NCI-H2196 (cell line): ENCODE measurements around the gene FSTL4.
A peak's percentile ranks its signal among the peaks of the same experiment; 100 is the strongest.

Source experiments
- DNase-seq: peaks from one replicate; lab custom pipeline; 2025; ENCODE audit not compliant: unreplicated experiment; lab: John Stamatoyannopoulos, UW

Gene FSTL4

DNA sequence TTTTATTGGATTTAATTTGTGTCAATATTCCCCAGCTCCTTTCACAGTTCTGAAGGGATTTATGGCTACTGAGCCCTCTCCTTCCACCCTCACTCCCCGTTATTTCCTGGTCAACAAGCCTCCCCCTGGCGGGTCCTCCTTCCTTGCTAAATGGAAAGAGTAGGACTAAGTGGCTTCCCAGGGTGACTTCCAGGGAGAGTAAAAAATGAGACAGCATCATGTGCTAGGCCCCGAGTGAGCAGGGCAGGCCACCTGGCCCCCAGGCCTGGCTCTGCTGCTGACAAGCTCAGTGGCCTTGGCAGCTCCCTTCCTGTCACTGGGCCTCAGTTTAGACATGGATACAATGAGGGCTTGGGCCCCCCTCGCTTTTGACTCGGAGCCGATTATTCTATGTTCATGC, 359.3 kb downstream of the FSTL4 start:
- DNase-seq, result no peak

DNA sequence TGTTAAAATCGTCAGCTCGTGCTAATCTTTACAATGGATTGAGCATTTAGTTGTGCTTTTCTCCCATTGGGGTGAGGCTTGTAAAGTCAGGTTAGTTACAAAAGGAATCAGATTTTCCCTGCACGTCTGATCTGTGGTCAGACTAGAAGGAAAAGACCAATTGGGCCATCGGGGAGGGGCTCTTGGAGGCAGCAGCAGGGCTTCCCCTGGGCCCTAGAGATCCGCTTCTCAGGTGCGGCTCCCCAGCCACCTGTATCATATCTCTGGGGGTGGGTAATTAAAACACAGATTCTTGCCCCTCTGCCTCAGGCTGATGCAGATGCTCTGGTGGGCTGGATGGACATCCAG, 360.2 kb downstream of the FSTL4 start:
- peak; percentile 40 for DNase-seq

DNA sequence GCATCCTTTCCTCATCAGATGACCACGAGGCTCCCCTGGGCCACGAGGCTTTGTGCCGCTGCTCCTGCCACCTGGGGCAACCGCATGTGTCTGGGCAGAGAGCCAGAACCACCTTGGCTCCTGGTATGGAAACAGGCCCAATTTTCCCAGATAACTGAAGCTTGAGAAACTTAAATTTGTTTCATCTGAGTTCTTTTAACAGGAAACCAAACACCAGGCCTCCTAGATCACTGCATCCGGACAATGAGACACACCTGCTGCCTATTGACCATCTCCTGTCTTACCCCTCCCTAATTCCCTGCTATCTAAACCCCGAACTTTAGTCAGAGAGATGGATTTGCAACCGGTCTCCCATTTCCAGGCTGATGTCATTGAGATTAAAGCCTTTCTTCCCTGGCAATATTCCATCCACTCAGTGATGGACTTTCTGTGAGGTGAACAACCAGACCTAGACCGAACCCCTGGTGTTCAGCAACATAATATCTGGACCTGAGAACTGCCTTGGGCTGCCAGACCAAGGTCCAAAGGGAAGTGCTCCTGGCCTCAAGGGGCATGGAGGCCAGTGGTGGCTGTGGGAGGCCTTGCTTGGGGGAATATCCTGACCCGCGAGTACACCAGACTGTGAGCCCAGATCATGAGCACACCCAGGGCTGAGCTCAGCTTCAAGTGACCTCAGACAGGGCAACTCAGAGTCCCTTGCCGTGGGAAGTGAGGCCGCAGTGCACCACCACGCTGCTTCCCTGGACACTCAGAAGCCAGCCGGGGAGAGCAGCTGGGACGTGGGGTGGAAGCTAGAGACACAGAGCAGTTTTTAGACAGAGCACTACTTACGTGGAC, 360.8 kb downstream of the FSTL4 start:
- DNase-seq, result peak; percentile 94

DNA sequence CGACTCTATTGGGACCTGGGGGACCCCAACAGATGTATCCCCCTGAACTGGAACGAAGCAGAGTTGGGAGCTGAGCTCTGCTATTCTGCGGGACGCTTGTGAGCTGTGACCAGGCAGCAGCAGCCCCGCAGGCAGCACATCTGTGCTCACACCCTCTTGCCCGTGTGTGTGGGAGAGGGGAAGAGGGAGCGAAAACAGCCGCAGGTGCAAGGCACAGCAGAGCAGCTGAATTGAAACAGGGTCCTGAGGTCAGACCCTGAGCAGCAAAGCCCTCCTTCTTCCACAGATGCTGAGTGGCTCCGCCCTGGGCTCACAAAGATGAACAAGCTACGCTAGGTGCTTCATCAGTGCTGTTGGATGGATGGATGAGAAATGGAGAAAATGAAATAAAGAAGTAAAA, 361.8 kb downstream of the FSTL4 start:
- DNase-seq, result no peak

DNA sequence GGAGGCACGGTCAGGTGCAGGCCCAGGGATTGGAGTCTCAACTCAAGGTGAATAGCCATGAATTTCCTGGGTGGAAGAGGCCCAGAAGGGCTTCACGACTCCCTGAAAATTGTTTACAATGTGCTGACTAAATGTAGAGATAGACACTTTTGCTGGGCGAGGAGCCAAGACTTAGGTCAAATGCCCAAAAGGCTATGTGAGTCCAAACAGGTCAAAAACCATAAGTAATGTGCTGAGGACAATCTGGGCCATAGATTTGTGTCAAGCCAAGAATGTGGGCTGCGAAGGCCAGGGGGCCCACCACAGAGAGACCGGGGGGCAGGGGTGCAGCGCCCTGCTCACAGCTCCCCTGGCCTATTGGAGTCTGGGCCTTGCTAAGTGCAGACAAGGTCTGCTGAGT, 362.7 kb downstream of the FSTL4 start:
- DNase-seq, result peak; percentile 17

DNA sequence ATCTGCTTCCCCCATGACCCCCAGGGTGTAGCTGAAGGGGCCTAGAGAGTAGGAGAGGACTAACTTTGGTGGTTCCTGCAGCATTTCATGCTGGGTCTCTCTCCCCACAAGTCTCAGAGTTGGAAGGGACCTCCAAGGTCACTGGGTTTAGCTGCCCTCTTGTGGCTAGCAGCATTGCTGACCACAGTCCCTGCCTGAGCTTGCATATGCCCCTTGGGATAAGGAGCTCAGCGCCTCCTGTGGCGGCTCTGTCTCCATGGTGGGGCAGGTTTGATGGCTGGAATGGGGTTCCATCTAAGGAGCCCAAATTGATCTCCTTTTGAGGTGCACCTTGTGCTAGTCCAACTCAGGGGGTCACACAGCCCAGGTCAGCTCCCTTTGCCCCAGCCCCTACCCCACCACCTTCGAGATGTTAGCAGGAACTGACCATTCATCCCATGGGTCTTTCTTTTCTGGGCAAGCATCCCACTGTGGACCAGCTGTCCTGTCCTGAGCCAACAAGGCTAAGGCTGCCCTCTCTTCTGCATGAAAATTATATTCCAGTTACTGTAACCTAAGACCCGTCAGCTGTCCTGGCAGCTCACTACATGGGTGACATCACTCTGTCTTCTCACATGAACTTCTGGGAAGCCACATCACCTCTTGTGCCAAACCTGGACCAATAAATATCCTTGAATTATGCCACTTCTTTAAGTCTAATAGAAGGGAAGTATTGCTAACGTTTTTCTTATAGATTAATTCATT, 364.3 kb downstream of the FSTL4 start:
- peak; percentile 88 for DNase-seq

DNA sequence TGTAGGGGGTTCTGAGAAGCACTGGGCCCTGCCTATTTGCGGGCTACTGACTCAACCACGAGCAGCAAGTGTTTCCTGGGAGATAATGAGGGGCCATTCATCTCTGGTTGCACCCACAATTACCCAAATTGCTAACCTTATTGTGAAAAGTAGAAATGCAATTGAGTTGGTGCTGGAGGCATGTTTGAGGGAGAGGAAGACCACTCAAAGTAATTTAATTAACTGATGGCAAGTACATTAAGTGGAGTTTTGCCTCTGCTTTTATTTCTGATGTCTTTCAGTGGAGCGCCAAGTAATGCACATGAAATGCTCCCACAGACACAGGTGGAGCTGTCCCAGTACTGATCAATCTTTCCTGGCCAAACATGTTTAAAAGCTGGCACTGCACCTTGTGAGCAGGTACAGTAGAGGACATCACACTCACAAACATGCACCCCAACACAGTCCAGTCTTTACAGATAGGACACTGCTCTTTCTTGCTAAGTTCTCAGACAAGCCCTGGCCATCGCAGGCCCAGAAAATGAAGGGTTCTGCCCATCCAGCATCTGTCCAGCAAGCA, 365.1 kb downstream of the FSTL4 start:
- DNase-seq, result no peak

DNA sequence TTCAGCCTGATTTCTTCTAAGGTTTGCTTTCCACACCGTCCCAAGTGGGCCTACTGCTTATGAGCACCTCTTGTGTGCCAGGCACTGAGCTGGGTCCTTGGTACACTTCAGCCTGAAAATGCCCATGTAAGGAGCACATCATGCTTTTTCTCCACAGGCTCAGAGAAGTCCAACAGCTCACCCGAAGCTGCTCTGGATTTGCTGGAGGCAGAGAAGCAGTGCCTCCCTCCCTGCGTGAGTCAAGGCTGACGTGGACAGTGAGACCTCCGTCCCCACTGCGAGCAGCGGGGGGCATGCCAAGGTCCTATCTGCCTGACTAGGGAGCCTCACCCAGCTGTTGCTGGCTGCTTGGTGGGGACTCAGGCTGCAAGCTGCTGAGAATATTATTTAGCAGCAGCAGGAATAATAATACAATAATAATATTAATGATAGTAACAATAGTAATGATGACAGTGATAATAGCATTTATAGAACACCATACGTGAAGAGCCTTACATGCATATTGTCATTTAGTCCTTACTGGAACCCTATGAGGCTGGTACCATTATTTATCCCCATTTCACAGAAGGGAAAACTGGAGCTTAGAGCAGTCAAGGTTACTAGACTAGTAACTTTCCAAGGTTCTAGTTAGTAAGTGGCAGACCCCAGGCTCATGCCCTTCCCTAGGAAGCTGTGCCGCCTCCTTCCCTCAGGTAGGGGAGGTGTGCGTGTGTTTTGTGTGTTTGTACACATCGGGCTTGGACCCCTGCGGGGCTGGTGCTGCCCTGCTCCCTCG, 365.8 kb downstream of the FSTL4 start:
- no peak for DNase-seq

DNA sequence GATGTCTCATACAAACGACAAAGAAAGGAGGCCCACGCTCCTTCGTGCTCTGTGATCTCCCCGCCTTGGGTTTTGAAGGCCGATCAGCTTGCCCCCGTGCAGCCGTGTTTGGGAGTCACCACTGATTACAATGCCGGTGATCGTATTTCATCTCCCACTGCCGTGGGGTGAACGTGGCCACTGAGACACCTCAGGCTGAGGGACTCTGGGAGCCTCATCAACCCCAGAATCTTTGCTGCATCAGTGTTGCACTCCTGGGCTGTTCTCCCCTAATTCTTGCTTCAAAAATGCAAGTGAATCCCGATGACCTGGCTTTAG, 366.3 kb downstream of the FSTL4 start:
- DNase-seq, result no peak

DNA sequence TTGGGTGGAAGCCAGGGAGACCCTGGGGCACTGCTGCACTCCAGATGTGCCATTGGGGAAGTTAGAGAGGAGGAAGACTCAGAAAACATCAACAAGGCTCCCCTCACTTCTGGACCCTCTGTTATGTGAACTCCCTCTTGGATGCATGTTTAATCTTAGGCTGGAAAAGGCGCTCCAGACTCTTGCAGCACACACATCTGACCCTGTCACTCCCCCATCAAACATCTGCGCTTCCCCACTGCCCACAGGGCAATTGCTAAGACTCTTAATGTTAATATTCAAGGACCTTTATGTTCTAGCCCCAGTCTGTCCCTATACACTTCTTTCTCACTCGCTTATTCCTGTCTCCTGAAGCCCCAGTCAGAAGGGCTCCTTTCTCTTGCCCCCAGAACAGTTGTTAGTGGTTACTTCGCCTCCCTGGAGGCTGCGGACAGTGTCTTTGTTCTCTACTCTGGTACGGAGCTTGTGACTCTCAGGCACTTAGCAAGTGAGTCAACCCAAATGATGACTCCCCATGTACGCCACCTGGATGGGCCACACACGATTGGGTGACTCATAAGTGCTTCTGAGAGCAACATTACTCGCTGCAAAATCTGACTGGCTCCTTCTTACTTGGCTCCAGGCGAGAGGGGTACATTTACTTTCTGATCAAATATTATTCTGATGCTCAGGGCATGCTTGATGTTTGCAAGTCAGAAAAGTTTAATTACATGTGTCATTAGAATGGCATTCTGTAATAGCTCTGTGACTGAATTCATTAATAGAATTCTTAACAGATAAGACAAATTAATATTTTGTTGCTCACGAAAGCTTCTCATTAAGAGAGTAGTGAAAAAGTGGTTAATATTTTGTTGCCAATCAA, 366.9 kb downstream of the FSTL4 start:
- peak; percentile 74 for DNase-seq

DNA sequence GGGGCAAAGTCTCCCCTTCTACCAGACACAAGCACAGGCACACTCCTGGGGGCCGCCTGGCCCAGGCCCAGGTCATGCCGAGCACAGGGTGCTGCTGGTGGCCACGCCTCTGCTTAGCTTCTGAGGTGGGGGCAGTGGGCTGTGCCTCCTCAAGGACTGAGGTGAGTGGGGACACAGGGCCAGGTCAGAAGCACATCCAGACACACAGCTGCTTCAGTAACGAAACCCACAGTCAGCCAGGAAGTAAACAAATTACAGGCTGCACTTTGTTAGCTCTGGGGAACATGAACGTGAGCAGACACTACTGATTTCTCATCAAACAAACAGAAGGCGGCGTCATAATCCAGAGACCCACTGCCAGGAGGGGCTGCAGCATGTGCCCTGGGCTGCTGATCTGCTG, 368.1 kb downstream of the FSTL4 start:
- peak; percentile 77 for DNase-seq

DNA sequence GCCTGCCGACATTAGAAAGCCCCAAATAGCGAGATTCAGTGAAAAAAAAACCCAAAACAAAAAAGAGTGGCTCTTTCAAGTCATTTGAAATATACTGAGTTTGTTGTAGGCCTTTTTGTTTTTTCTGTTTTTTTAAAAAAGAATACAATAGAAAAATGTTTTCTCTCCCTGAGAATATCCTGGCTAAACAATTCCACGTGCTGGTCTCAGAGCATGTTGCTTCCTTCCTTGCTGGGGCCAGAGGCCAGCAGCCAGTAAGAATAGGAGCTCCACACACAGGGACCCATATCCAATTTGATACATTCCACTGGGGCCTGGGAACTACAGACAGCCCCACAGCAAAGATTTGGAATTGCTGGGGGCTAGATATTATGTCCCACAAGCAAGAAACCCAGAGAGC, 369.1 kb downstream of the FSTL4 start:
- DNase-seq, result no peak

DNA sequence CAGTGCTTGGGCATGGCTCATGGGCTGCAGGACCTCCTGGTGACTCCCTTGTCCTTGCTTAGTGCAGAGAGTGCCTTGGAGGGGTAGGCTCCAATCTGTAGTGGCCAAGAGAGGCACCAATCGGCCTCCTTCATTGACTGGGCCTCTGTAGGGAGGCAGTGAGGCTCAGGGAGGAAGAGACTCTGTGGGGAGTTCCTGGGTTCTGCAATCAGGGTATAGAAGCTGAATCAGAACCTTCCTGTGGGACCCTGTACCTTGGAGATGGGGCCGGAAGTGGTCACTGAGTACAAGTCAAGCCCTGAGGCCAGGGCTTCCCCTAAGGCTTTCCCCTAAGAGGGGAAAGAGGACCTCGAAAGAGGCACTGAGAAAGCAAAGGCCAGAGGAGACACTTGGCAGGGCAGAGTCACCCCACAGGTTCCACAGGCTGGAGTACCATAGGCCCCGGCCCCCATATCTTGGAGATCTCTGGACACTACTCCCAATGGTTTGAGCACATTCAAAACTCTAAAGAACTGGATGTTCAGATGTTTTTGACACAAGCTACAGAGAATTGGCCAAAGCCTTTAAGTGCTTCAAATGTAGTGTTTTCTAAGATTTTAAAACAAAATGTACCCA, 370.0 kb downstream of the FSTL4 start:
- DNase-seq, result no peak

DNA sequence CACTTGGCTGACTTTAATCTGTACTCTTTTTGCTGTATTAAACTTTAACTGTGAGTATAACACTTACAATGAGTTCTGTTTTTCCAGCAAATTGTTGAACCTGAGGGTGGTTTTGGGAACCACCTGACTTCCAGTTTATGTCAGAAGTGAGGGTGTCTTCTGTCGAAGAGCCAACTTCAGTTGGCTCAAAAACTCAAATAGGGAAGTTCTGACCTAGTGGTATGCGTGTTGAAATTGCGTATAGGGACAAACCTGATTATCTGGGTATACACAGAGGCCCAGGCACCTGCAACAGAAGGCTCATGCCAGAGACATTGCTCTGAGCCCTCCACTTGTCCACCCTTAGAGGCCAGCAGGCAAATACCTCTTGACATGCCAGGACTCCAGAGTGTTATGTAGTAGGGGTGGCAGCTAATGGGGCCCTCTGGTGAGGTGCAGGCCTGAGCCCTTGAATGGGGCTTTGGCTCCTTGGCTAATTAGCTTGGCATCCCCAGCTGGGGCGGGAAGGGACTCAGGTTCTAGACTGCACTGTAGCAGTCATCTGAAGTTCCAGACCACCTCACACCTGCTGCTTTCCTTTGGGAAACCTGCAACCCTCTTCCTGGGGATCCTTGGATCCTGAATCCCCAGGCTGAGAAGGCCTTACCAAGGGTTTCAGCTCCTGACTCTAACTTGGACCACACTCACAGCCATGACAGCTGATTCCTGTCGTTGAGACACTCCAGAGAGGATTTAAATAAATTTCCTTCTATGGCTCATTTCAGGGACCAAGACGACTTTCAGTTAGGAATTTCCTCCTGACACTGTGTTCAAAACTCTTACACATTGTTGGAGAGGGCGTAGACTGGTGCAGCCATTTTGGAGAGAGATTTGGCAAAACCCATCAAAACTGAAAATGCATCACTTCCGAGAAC, 370.9 kb downstream of the FSTL4 start:
- DNase-seq, result no peak

DNA sequence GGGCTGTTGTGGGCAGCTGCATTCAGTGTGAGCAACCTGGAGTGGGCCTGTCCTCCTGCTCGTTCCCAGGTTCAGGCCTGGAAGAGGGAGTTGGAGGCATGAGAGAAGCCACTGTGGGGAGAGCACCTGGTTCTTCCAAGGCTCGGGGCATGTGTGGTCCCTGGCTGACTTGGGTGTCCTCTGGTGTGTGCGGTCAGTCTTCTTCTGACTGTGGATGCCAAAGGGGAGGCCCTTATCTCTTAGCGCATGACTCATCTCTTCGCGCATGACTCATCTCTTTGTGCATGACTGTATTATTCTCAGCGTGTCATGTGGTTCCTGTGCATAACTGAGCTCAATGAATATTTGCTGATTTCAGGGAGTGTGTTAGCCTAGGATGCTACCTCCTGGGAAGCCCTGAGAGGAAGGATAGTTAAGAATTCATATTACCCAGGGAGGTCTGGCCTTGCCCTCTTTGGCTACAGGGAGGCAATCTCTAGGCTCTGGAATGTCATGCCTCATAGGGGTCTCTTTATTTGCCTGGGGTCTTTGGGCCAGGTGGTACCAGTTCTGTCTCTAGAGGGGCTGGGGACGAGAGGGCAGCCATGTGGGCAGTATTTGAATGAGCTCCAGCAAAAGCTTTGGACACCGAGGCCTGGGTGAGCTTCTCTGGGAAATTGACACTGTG, 371.8 kb downstream of the FSTL4 start:
- DNase-seq, result peak; percentile 69

DNA sequence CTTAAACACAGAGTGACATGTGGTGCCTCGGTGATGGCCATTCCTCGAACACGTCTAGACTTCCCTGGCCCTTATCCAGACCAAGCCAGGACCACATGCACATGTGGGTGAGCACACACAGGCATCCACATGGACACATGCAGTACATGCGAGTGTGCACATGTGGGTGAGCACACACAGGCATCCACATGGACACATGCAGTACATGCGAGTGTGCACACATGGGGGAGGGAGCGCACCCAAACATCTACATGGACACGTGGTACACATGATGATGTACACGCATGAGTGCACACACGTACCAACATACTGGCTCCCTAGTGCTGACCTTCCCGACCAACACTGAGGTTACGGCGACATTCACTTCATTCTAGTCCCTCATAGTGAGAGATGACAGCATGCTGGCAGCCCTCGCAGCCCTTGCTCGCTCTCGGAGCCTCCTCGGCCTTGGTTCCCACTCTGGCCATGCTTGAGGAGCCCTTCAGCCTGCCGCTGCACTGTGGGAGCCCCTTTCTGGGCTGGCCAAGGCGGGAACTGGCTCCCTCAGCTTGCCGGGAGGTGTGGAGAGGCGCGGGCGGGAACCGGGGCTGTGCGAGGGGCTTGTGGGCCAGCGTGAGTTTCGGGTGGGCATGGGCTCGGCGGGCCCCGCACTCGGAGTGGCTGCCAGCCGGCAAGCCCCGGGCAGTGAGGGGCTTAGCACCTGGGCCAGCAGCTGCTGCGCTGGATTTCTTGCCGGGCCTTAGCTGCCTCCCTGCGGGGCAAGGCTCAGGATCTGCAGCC, 373.7 kb downstream of the FSTL4 start:
- DNase-seq, result no peak

DNA sequence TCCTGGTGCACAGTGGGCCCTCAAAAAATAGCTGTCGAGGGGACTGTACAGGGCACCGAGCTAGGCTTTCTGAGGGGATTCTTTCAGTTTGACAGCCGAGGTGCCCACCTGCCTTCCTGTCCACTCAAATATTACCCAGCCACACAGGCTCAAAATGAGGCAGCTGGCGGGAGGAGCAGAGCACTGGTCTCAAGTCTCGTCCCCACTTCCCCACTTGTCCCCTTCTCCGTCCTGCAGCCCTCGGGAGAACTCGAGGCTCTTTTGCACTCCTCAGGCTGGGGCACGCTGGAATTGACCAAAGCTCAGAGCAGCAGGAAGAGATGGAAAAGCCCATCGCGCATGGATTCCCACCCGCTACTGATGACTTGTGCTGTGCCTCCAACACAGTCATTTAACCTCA, 375.4 kb downstream of the FSTL4 start:
- no peak for DNase-seq

DNA sequence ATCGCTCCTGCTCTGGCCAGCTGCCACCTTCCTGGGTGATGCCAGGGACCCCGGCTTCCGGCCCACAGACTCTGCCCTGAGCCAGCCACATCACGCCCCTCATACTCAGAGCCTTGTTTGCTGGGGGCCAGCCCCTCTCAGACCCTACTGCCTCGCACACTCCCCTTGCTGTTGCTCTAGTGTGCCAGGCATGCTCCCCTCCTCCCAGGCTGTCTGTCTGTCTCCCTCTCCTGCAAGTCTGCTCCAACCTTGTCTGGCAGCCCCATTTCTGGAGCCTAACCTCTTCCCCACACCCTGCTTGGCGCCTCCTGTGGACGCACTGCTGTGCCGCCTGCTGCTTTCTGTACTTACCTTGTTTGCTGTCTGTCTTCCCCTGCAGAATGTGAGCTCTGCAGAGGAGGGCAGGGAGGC, 375.8 kb downstream of the FSTL4 start:
- no peak for DNase-seq
